Large intestine (tissue), 3 donors: ENCODE data around the gene ASTN2. TPM values are rescaled to one million over a fixed set of nuclear protein-coding genes. Genes with fewer than 3 reads are reported as not detected.

Experiments used
- DNase-seq, 2 donors: peaks; one replicate each; pipeline versions ENCODE4 v3.0.0 to v3.0.0-alpha.2; 2013
- H3K27ac ChIP-seq: one replicate; pipeline ENCODE4 v1.5.1; 2013; ENCODE audit warnings: low read length
- H3K27me3 ChIP-seq: 2 replicates; pipeline ENCODE4 v1.6.1; 2013; ENCODE audit warnings: low read length; ENCODE audit not compliant: control insufficient read depth, insufficient read depth
- H3K36me3 ChIP-seq: 2 replicates; pipeline ENCODE4 v1.6.1; 2013; ENCODE audit warnings: low read length; ENCODE audit not compliant: control insufficient read depth, insufficient read depth
- H3K4me1 ChIP-seq: one replicate; pipeline ENCODE4 v1.6.1; 2013; ENCODE audit warnings: low read length; ENCODE audit not compliant: control insufficient read depth, insufficient read depth
- H3K4me3 ChIP-seq: one replicate; pipeline ENCODE4 v1.5.1; 2013; ENCODE audit warnings: low read length
- H3K9me3 ChIP-seq: one replicate; pipeline ENCODE4 v1.6.1; 2013; ENCODE audit warnings: mild to moderate bottlenecking, low read depth, low read length, moderate library complexity; ENCODE audit not compliant: control insufficient read depth
- WGBS: methylation state at CpG from one replicate; pipeline ENCODE4 v1.1.5; 2013; ENCODE audit warnings: low lambda C conversion rate; ENCODE audit not compliant: insufficient coverage; 5-methylcytosine and 5-hydroxymethylcytosine counted together
- polyA plus RNA-seq: library from polyadenylated mRNA; unstranded; fragments of 120-200 nt; gene quantifications from one replicate; pipeline ENCODE4 v1.2.1, GENCODE V29; 2013

Gene ASTN2
- polyA plus RNA-seq, 1 donor: 11.4 TPM

GRCh38 chr9:116468793-116469527 is 945.9 kb downstream of the ASTN2 start:
- Histone ChIP-seq H3K4me1 (no peaks in the 10 kb centered on the region), H3K9me3 (no peaks in the 10 kb centered on the region), H3K36me3 (peaks cover 2% of the 10 kb centered on the region), H3K4me3 (no peak overlapping the region), H3K27ac (no peak overlapping the region), H3K27me3 (no peaks in the 10 kb centered on the region)
- WGBS: 70% methylated on average over 2 of the region's 8 CpGs
- DNase-seq: no peak

GRCh38 chr9:116468369-116468768 is 946.5 kb downstream of the ASTN2 start:
- Histone ChIP-seq H3K27ac (no peak overlapping the region), H3K27me3 (no peaks in the 10 kb centered on the region), H3K36me3 (peaks cover 2% of the 10 kb centered on the region), H3K4me1 (no peaks in the 10 kb centered on the region), H3K4me3 (no peak overlapping the region), H3K9me3 (no peaks in the 10 kb centered on the region)
- no peak for DNase-seq
- WGBS: no CpG with 5 or more reads among the region's 1 CpG

GRCh38 chr9:116467740-116468351 is 947.0 kb downstream of the ASTN2 start:
- H3K4me3 ChIP-seq: no peak overlapping the region
- H3K27ac ChIP-seq: no peak overlapping the region
- DNase-seq: no peak
- H3K36me3 ChIP-seq: peaks cover 2% of the 10 kb centered on the region
- WGBS: no CpG with 5 or more reads among the region's 3 CpGs
- no peaks in the 10 kb centered on the region for H3K9me3 ChIP-seq
- no peaks in the 10 kb centered on the region for H3K4me1 ChIP-seq
- no peaks in the 10 kb centered on the region for H3K27me3 ChIP-seq

- Histone ChIP-seq H3K9me3 (no peaks in the 10 kb centered on the region), H3K36me3 (no peaks in the 10 kb centered on the region), H3K4me1 (no peaks in the 10 kb centered on the region), H3K4me3 (no peak overlapping the region), H3K27me3 (no peaks in the 10 kb centered on the region), H3K27ac (no peak overlapping the region)
- DNase-seq: no peak
- no CpG with 5 or more reads among the region's 5 CpGs for WGBS
Observed at GRCh38 chr9:116466271-116467235, 948.3 kb downstream of the ASTN2 start.

GRCh38 chr9:116465576-116466270 is 949.1 kb downstream of the ASTN2 start:
- H3K9me3 ChIP-seq: no peaks in the 10 kb centered on the region
- 84% methylated on average over 3 of the region's 9 CpGs for WGBS
- H3K4me1 ChIP-seq: no peaks in the 10 kb centered on the region
- no peaks in the 10 kb centered on the region for H3K27me3 ChIP-seq
- DNase-seq: no peak
- H3K36me3 ChIP-seq: no peaks in the 10 kb centered on the region
- H3K4me3 ChIP-seq: no peak overlapping the region
- no peak overlapping the region for H3K27ac ChIP-seq

GRCh38 chr9:116464987-116465571 is 949.8 kb downstream of the ASTN2 start:
- WGBS: no CpG with 5 or more reads among the region's 12 CpGs
- no peak overlapping the region for H3K4me3 ChIP-seq
- H3K9me3 ChIP-seq: no peaks in the 10 kb centered on the region
- no peaks in the 10 kb centered on the region for H3K36me3 ChIP-seq
- no peak for DNase-seq
- H3K4me1 ChIP-seq: no peaks in the 10 kb centered on the region
- no peaks in the 10 kb centered on the region for H3K27me3 ChIP-seq
- no peak overlapping the region for H3K27ac ChIP-seq

GRCh38 chr9:116464423-116464822 is 950.4 kb downstream of the ASTN2 start:
- no peaks in the 10 kb centered on the region for H3K4me1 ChIP-seq
- H3K27me3 ChIP-seq: no peaks in the 10 kb centered on the region
- H3K27ac ChIP-seq: no peak overlapping the region
- no peaks in the 10 kb centered on the region for H3K36me3 ChIP-seq
- no peak for DNase-seq
- no peak overlapping the region for H3K4me3 ChIP-seq
- H3K9me3 ChIP-seq: no peaks in the 10 kb centered on the region

- H3K4me3 ChIP-seq: no peak overlapping the region
- no peaks in the 10 kb centered on the region for H3K36me3 ChIP-seq
- H3K4me1 ChIP-seq: no peaks in the 10 kb centered on the region
- WGBS: 100% methylated on average over 1 of the region's 3 CpGs
- no peaks in the 10 kb centered on the region for H3K9me3 ChIP-seq
- no peak for DNase-seq
- H3K27ac ChIP-seq: no peak overlapping the region
- no peaks in the 10 kb centered on the region for H3K27me3 ChIP-seq
Observed at GRCh38 chr9:116461632-116462031, 953.2 kb downstream of the ASTN2 start.

- Histone ChIP-seq H3K4me1 (no peaks in the 10 kb centered on the region), H3K9me3 (peaks cover 3% of the 10 kb centered on the region), H3K36me3 (no peaks in the 10 kb centered on the region), H3K27me3 (no peaks in the 10 kb centered on the region), H3K27ac (no peak overlapping the region), H3K4me3 (no peak overlapping the region)
- WGBS: 100% methylated on average over 2 of the region's 2 CpGs
- no peak for DNase-seq
Observed at GRCh38 chr9:116460026-116460425, 954.8 kb downstream of the ASTN2 start.

GRCh38 chr9:116459576-116459975 is 955.3 kb downstream of the ASTN2 start:
- Histone ChIP-seq H3K27me3 (no peaks in the 10 kb centered on the region), H3K4me3 (no peak overlapping the region), H3K36me3 (no peaks in the 10 kb centered on the region), H3K4me1 (no peaks in the 10 kb centered on the region), H3K9me3 (peaks cover 3% of the 10 kb centered on the region), H3K27ac (no peak overlapping the region)
- no peak for DNase-seq
- 80% methylated on average over 1 of the region's 3 CpGs for WGBS
